OCI-LY7 (cell line): ENCODE data around the gene NPLOC4. TPM values are rescaled to one million over a fixed set of nuclear protein-coding genes. Genes with fewer than 3 reads are reported as not detected.

Experiments used
- BruUV-seq: library from RNA; stranded (reverse); fragments of 400-500 nt; replicated peaks from 2 replicates; lab custom pipeline; 2021; lab: Mats Ljungman, UMichigan
- CTCF ChIA-PET: fragments of 300-600 bp; sonication (Branson Sonifier 250); formaldehyde crosslinking; loops from one replicate; lab custom pipeline; 2022; ENCODE audit warnings: antibody characterized with exemption; ENCODE audit not compliant: unreplicated experiment; lab: Charles Lee
- POLR2A ChIA-PET: fragments of 300-600 bp; sonication (Branson Sonifier 250); formaldehyde crosslinking; loops from one replicate; lab custom pipeline; 2022; ENCODE audit warnings: antibody characterized with exemption; lab: Charles Lee
- DNase-seq: peaks from one replicate; pipeline ENCODE4 v3.0.0-alpha.2; 2015; ENCODE audit warnings: low spot score
- H2AFZ ChIP-seq: fragments of 200-600 bp; sonication (generic), shearing (Covaris generic); 2 replicates; pipeline ENCODE4 v1.6.1; 2014; ENCODE audit warnings: mild to moderate bottlenecking, antibody characterized with exemption, low read length, moderate library complexity
- H3K27ac ChIP-seq: fragments of 200-600 bp; sonication (generic); 2 replicates; pipeline ENCODE4 v1.5.1; 2014; ENCODE audit warnings: mixed run types, low read depth, mild to moderate bottlenecking, moderate library complexity, low read length, inconsistent platforms; ENCODE audit not compliant: poor library complexity, severe bottlenecking
- H3K36me3 ChIP-seq: fragments of 200-600 bp; sonication (generic); 2 replicates; pipeline ENCODE4 v1.6.1; 2014; ENCODE audit warnings: mild to moderate bottlenecking, antibody characterized with exemption, low read length, moderate library complexity, mixed read lengths; ENCODE audit not compliant: insufficient read depth
- H3K4me1 ChIP-seq: fragments of 200-600 bp; sonication (generic); 2 replicates; pipeline ENCODE4 v1.5.1; 2014; ENCODE audit warnings: mild to moderate bottlenecking, low read length; ENCODE audit not compliant: insufficient read depth, poor library complexity, severe bottlenecking
- H3K4me2 ChIP-seq: fragments of 200-600 bp; sonication (generic); 2 replicates; pipeline ENCODE4 v1.6.1; 2014; ENCODE audit warnings: mild to moderate bottlenecking, low read length
- H3K4me3 ChIP-seq: fragments of 200-600 bp; sonication (generic); 2 replicates; pipeline ENCODE4 v1.5.1; 2014; ENCODE audit warnings: mild to moderate bottlenecking, low read depth, low read length; ENCODE audit not compliant: poor library complexity, severe bottlenecking
- H3K79me2 ChIP-seq: fragments of 200-600 bp; sonication (generic); 2 replicates; pipeline ENCODE4 v1.6.1; 2016; ENCODE audit warnings: low read depth, mild to moderate bottlenecking, low read length, moderate library complexity, mixed read lengths; ENCODE audit not compliant: insufficient read depth
- H3K9me2 ChIP-seq: fragments of 200-600 bp; sonication (generic); 2 replicates; pipeline ENCODE4 v1.6.1; 2016; ENCODE audit warnings: mild to moderate bottlenecking, low read length, mixed read lengths; ENCODE audit not compliant: insufficient read depth
- H3K9me3 ChIP-seq: fragments of 200-600 bp; sonication (generic); 2 replicates; pipeline ENCODE4 v1.6.1; 2014; ENCODE audit warnings: mild to moderate bottlenecking, mixed run types, low read length, mixed read lengths
- H4K20me1 ChIP-seq: fragments of 200-600 bp; sonication (generic); 2 replicates; pipeline ENCODE4 v1.6.1; 2014; ENCODE audit warnings: mild to moderate bottlenecking, antibody characterized with exemption, low read length, moderate library complexity, mixed read lengths; ENCODE audit not compliant: insufficient read depth
- CTCF ChIP-seq: fragments of 200-600 bp; sonication (generic); conservative IDR thresholded peaks from 2 replicates; pipeline ENCODE4 v1.5.1; 2014; ENCODE audit warnings: mild to moderate bottlenecking, antibody characterized with exemption, low read length, moderate library complexity, mixed read lengths
- EZH2phosphoT487 ChIP-seq: fragments of 200-600 bp; sonication (generic); IDR thresholded peaks from 2 replicates; pipeline ENCODE4 v1.6.1; 2018; ENCODE audit warnings: low read depth, borderline replicate concordance, mild to moderate bottlenecking, mixed run types, antibody characterized with exemption, low read length, moderate library complexity, mixed read lengths
- intact Hi-C: fragments of 100-400 bp; cut with micrococcal nuclease; formaldehyde crosslinking; loops from one replicate; pipeline ENCODE4 v1.10.0; 2022; ENCODE audit not compliant: unreplicated experiment
- total RNA-seq, 2 experiments: library from RNA; depleted of rRNA in 1 of 2; stranded (reverse); fragments of >200 nt in 1 of 2; shearing (Covaris generic) in 1 of 2; gene quantifications; 2 replicates each; pipeline ENCODE4 v1.2.3, GENCODE V29; 2014 to 2022

NPLOC4 gene
- total RNA-seq, 2 experiments from 2014 or later: 69.6 to 118 TPM

GRCh38 chr17:81541123-81541522, 95.8 kb downstream of the NPLOC4 start:
- H3K9me3 ChIP-seq: no peaks in the 10 kb centered on the region
- no peak overlapping the region for H3K4me2 ChIP-seq
- ChIA-PET POLR2A (no interaction called here), CTCF (no interaction called here)
- no peak for DNase-seq
- no peak overlapping the region for H3K4me3 ChIP-seq
- BruUV-seq: no TSS peak
- H3K36me3 ChIP-seq: peaks cover 48% of the 10 kb centered on the region
- H4K20me1 ChIP-seq: no peaks in the 10 kb centered on the region
- H2AFZ ChIP-seq: no peak overlapping the region
- H3K79me2 ChIP-seq: no peaks in the 10 kb centered on the region
- intact Hi-C loops: no loop called here
- TF ChIP-seq EZH2phosphoT487 (no peak), CTCF (no peak)
- H3K9me2 ChIP-seq: no peaks in the 10 kb centered on the region
- H3K27ac ChIP-seq: no peak overlapping the region
- H3K4me1 ChIP-seq: no peaks in the 10 kb centered on the region

- Histone ChIP-seq H2AFZ (no peak overlapping the region), H3K4me3 (no peak overlapping the region), H3K9me2 (no peaks in the 10 kb centered on the region), H3K79me2 (no peaks in the 10 kb centered on the region), H3K9me3 (no peaks in the 10 kb centered on the region), H3K36me3 (peaks cover 44% of the 10 kb centered on the region), H4K20me1 (no peaks in the 10 kb centered on the region), H3K27ac (no peak overlapping the region), H3K4me2 (no peak overlapping the region), H3K4me1 (no peaks in the 10 kb centered on the region)
- CTCF ChIA-PET: no interaction called here
- no peak for DNase-seq
- TF ChIP-seq CTCF (no peak), EZH2phosphoT487 (no peak)
- BruUV-seq: no TSS peak
- intact Hi-C loops: no loop called here
- POLR2A ChIA-PET: no interaction called here
These were observed 96.3 kb downstream of the NPLOC4 start for GRCh38 chr17:81540676-81541027.

DNA sequence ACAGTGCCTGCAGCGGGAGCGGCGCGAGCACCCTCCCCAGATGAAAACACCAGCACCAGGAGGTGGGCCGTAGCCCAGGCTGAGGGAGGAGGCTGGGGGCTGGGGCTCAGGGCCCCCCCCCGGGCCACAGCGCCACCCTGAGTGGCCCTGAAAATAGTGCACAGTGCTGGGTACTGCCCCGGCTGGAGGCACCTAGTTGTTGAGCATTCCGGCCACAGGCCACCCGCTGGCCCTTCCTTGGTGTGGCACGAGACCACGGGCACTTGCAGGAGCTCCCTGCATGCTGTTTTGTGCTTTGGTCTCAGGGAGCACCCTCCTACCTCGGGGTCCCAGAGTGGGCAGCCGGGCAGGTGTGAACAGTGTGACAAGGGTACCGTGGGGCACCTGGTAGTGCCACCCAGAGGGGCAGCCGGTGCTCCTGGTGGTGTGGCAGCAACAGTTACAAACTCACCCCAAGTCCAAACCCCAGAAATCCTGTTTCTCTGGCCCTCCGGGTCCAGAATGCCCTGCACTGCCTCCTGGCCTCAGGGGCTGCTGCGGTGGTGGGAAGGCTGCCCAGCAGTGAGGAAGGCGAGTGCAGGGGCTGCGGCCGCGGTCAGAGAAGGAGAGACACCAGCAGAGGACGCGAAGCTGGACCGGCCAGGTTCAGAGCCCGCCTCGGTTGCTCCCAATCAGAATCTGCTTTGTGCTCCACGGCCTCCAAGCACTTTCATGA, 96.8 kb downstream of the NPLOC4 start:
- no peak overlapping the region for H3K4me3 ChIP-seq
- H3K4me1 ChIP-seq: no peaks in the 10 kb centered on the region
- no peaks in the 10 kb centered on the region for H3K79me2 ChIP-seq
- H2AFZ ChIP-seq: no peak overlapping the region
- no peak for DNase-seq
- H3K4me2 ChIP-seq: no peak overlapping the region
- no peaks in the 10 kb centered on the region for H4K20me1 ChIP-seq
- H3K9me2 ChIP-seq: no peaks in the 10 kb centered on the region
- peaks cover 38% of the 10 kb centered on the region for H3K36me3 ChIP-seq
- H3K27ac ChIP-seq: no peak overlapping the region
- H3K9me3 ChIP-seq: no peaks in the 10 kb centered on the region
- TSS peak; percentile 59 for BruUV-seq
- intact Hi-C loops: no loop called here
- no peak for TF ChIP-seq EZH2phosphoT487
- TF ChIP-seq CTCF: no peak
- CTCF ChIA-PET: no interaction called here
- POLR2A ChIA-PET: no interaction called here
